Progenitor cell of endocrine pancreas (in vitro differentiated cells): Measurements from ENCODE around the gene COL4A1. TPM values are rescaled to one million over a fixed set of nuclear protein-coding genes. Genes with fewer than 3 reads are reported as not detected.

Experiments used
- DNase-seq: peaks from one replicate; pipeline ENCODE4 v3.0.0; 2021; ENCODE audit warnings: low spot score; ENCODE audit not compliant: unreplicated experiment
- H3K27ac Mint-ChIP-seq: 2 replicates; pipeline ENCODE4 v1.8.0; 2021; ENCODE audit warnings: mild to moderate bottlenecking, moderate library complexity, mixed read lengths
- H3K27me3 Mint-ChIP-seq: 2 replicates; pipeline ENCODE4 v1.8.0; 2021; ENCODE audit warnings: mixed read lengths
- H3K36me3 Mint-ChIP-seq: 2 replicates; pipeline ENCODE4 v1.8.0; 2022; ENCODE audit warnings: mixed read lengths; ENCODE audit not compliant: insufficient read depth
- H3K4me1 Mint-ChIP-seq: 2 replicates; pipeline ENCODE4 v1.8.0; 2021; ENCODE audit warnings: low read depth, mixed read lengths
- H3K4me3 Mint-ChIP-seq: 2 replicates; pipeline ENCODE4 v1.8.0; 2021; ENCODE audit warnings: low read depth, mild to moderate bottlenecking, moderate library complexity, mixed read lengths
- H3K9me3 Mint-ChIP-seq: 2 replicates; pipeline ENCODE4 v1.8.0; 2021; ENCODE audit warnings: low read depth, mixed read lengths
- total RNA-seq: library from RNA; stranded (reverse); gene quantifications from 2 replicates; pipeline ENCODE4 v1.2.1, GENCODE V29; 2021
- TF ChIP-seq, protein P1 (sequence below): fragments of 200-600 bp; sonication (generic); IDR thresholded peaks from one replicate; pipeline ENCODE4 v1.5.0; 2021; ENCODE audit warnings: antibody characterized with exemption, mild to moderate bottlenecking; ENCODE audit not compliant: unreplicated experiment

COL4A1 gene
- total RNA-seq, 1 donor from 2014 or later, result 81.3 TPM

DNA sequence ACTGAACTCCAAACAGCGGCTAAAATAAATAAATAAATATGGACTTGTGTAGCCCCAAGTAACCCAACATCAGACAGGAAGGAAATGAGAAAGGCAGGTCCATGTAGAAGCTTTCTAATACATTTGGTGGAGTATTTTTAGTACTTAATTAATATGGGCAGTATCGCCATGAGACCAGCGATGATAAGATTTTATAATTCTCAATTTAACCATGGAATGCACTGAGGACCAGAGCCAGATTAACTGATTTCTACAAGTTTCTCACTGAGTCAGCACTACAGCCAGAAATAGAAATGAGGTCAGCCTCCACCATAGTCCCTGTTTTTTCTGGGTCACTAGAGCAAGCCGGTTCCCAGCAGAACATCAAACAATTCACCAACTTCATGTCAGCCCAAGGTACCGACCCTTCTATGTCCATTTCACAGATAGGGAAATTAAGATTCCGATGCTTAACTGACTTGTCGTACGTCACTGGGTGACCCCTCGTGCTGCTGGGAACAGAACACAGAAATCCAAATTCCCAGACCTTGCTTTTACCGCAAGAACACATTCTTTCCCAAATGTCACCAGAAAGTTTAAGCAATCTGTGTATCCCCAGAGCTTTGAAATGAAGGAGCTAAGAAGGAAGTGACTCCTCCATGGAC lies 90.4 kb downstream of the COL4A1 start:
- H3K36me3 Mint-ChIP-seq, result peaks cover 10% of the 10 kb centered on the region
- TF ChIP-seq, protein P1, sequence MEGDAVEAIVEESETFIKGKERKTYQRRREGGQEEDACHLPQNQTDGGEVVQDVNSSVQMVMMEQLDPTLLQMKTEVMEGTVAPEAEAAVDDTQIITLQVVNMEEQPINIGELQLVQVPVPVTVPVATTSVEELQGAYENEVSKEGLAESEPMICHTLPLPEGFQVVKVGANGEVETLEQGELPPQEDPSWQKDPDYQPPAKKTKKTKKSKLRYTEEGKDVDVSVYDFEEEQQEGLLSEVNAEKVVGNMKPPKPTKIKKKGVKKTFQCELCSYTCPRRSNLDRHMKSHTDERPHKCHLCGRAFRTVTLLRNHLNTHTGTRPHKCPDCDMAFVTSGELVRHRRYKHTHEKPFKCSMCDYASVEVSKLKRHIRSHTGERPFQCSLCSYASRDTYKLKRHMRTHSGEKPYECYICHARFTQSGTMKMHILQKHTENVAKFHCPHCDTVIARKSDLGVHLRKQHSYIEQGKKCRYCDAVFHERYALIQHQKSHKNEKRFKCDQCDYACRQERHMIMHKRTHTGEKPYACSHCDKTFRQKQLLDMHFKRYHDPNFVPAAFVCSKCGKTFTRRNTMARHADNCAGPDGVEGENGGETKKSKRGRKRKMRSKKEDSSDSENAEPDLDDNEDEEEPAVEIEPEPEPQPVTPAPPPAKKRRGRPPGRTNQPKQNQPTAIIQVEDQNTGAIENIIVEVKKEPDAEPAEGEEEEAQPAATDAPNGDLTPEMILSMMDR, result no peak
- DNase-seq, result no peak
- no peak overlapping the region for H3K4me3 Mint-ChIP-seq
- H3K9me3 Mint-ChIP-seq, result peaks cover 3% of the 10 kb centered on the region
- peaks cover 4% of the 10 kb centered on the region for H3K4me1 Mint-ChIP-seq
- H3K27me3 Mint-ChIP-seq, result no peaks in the 10 kb centered on the region
- no peak overlapping the region for H3K27ac Mint-ChIP-seq

DNA sequence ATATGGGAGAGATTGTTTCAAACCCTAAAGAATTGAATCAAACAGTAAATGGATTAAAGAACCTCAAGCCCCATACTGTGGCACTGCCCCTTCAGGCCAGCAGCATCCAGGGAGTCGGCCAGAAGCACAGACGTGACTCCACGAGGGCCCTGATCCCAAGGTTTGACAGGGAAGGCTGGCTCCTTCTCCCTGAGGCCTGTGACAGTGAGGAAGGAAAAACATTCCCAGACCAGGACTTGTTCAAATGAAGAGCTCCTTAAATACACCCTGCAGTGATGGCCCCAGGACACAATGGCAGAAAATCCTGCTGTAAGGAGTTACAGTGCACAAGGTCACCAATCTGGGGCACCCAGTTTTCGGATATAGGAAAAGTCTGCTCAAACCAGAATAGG lies 91.0 kb downstream of the COL4A1 start:
- no peak for DNase-seq
- TF ChIP-seq, protein P1, result no peak
- Mint-ChIP-seq H3K9me3 (peaks cover 3% of the 10 kb centered on the region), H3K4me3 (no peak overlapping the region), H3K27ac (no peak overlapping the region), H3K4me1 (peaks cover 4% of the 10 kb centered on the region), H3K27me3 (no peaks in the 10 kb centered on the region), H3K36me3 (peaks cover 10% of the 10 kb centered on the region)

DNA sequence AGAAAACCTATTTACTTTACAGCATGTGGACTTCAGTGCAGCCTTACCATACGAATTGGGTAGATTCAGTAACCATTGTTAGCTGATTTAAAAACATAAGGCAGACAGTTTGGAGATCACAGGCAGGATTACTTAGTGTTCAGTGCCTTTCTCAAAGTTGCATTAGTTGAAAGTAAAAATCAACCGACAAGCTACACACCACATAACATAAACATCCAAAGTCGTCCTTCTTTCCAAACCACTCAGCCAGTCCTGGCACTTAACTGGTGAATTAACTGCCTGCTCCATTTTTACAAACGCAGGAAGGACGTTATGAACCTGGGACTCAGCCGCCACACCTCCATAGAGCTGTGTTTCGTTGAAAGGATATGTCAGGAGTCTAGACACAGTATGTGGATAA lies 91.4 kb downstream of the COL4A1 start:
- H3K36me3 Mint-ChIP-seq, result peaks cover 13% of the 10 kb centered on the region
- H3K27me3 Mint-ChIP-seq, result no peaks in the 10 kb centered on the region
- TF ChIP-seq, protein P1, result no peak
- peaks cover 3% of the 10 kb centered on the region for H3K9me3 Mint-ChIP-seq
- DNase-seq, result no peak
- peaks cover 4% of the 10 kb centered on the region for H3K4me1 Mint-ChIP-seq
- H3K4me3 Mint-ChIP-seq, result no peak overlapping the region
- H3K27ac Mint-ChIP-seq, result no peak overlapping the region

DNA sequence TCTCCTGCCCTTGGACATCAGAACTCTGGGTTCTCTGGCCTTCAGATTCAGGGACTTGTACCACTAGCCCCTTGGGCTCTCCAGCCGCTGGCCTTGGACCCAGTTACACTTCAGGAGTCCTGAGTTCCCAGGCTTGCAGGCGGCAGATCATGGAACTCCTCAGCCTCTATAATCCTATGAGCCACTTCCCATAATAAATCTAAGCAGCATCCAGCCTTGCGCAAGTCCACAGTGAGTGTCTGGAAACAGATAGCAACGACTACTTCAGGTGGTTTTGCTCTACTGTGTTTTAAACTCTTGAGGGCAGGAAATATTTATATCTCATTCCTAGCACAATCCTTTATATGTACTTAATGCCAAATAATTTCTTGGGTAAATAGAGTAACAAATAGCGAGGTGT lies 92.3 kb downstream of the COL4A1 start:
- TF ChIP-seq, protein P1, result no peak
- DNase-seq, result no peak
- Mint-ChIP-seq H3K27ac (no peak overlapping the region), H3K36me3 (peaks cover 13% of the 10 kb centered on the region), H3K4me3 (no peak overlapping the region), H3K4me1 (peaks cover 4% of the 10 kb centered on the region), H3K9me3 (peaks cover 3% of the 10 kb centered on the region), H3K27me3 (no peaks in the 10 kb centered on the region)

DNA sequence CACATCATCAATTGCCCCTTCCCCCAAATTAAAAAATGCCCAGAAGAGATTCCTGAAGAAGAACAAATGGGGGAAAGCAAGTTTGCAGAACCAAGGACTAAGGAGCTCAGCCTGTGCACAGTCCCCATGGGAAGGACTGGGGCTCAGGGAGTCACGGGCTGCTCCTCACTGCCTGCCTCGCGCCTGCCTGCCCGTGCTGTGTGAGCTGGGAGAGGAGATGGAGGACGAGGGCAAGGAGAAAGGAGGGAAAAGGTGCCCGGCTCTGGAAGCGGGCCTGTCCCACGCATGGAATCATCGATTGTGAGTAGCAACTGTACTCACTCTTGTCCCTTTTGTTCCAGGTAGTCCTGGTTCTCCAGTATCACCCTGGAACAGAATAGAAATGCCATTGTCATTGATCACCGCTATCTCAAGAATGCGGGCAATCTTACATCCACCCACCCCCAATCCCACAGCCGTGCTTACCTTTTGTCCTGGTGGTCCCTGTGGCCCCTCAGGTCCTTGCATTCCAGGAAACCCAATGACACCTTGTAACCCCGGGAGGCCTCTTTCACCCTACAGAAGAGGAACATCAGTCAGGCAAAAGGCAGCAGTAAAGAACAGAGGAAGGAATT lies 93.4 kb downstream of the COL4A1 start:
- no peak overlapping the region for H3K4me3 Mint-ChIP-seq
- no peak for DNase-seq
- no peak overlapping the region for H3K27ac Mint-ChIP-seq
- TF ChIP-seq, protein P1, result no peak
- no peaks in the 10 kb centered on the region for H3K27me3 Mint-ChIP-seq
- peaks cover 3% of the 10 kb centered on the region for H3K9me3 Mint-ChIP-seq
- peaks cover 4% of the 10 kb centered on the region for H3K4me1 Mint-ChIP-seq
- peaks cover 13% of the 10 kb centered on the region for H3K36me3 Mint-ChIP-seq
